Activated CD4-positive, alpha-beta T cell treated with anti-CD3 and anti-CD28 coated beads, Interleukin-2, amount 10 ng/mL, durations not matched to agents 7 days and 5 days (primary cell): ENCODE data around the gene OR56A5. TPM values are rescaled to one million over a fixed set of nuclear protein-coding genes. Genes with fewer than 3 reads are reported as not detected.

Experiments
- CTCF ChIA-PET: fragments of 350-600 bp; sonication (Branson Sonifier 250); formaldehyde crosslinking; loops from one replicate; lab custom pipeline; 2021; ENCODE audit warnings: antibody characterized with exemption; lab: Charles Lee
- POLR2A ChIA-PET: fragments of 350-600 bp; sonication (Branson Sonifier 250); formaldehyde crosslinking; loops from one replicate; lab custom pipeline; 2021; ENCODE audit warnings: antibody characterized with exemption; lab: Charles Lee
- DNase-seq: peaks from one replicate; pipeline ENCODE4 v3.0.0-alpha.2; 2020
- H3K27ac Mint-ChIP-seq: one replicate; pipeline ENCODE4 v1.8.0; 2021; ENCODE audit warnings: mild to moderate bottlenecking, moderate library complexity, mixed read lengths
- H3K27me3 Mint-ChIP-seq: one replicate; pipeline ENCODE4 v1.8.0; 2021; ENCODE audit warnings: mixed read lengths
- H3K36me3 Mint-ChIP-seq: one replicate; pipeline ENCODE4 v1.8.0; 2021; ENCODE audit warnings: low read depth, mixed read lengths
- H3K4me1 Mint-ChIP-seq: one replicate; pipeline ENCODE4 v1.8.0; 2021; ENCODE audit warnings: mixed read lengths
- H3K4me3 Mint-ChIP-seq: one replicate; pipeline ENCODE4 v1.8.0; 2021; ENCODE audit warnings: mild to moderate bottlenecking, moderate library complexity, mixed read lengths
- H3K9me3 Mint-ChIP-seq: one replicate; pipeline ENCODE4 v1.8.0; 2021; ENCODE audit warnings: mixed read lengths
- total RNA-seq, 2 experiments: library from RNA; stranded (reverse); gene quantifications; one replicate each; pipeline ENCODE4 v1.2.3, GENCODE V29; 2021

OR56A5 gene
- total RNA-seq, 2 experiments from 2014 or later, result not detected

- CTCF ChIA-PET, result no interaction called here
- H3K4me3 Mint-ChIP-seq, result no peak overlapping the region
- no peaks in the 10 kb centered on the region for H3K4me1 Mint-ChIP-seq
- POLR2A ChIA-PET, result no interaction called here
- H3K27me3 Mint-ChIP-seq, result no peaks in the 10 kb centered on the region
- peaks cover 13% of the 10 kb centered on the region for H3K9me3 Mint-ChIP-seq
- no peaks in the 10 kb centered on the region for H3K36me3 Mint-ChIP-seq
- DNase-seq, result no peak
- H3K27ac Mint-ChIP-seq, result no peak overlapping the region
Measured at GRCh38 chr11:5928811-5929210, 39.5 kb downstream of the OR56A5 start.

GRCh38 chr11:5928271-5928670, 40.0 kb downstream of the OR56A5 start:
- no peak overlapping the region for H3K27ac Mint-ChIP-seq
- ChIA-PET CTCF (no interaction called here), POLR2A (no interaction called here)
- H3K4me3 Mint-ChIP-seq, result no peak overlapping the region
- H3K4me1 Mint-ChIP-seq, result no peaks in the 10 kb centered on the region
- no peak for DNase-seq
- no peaks in the 10 kb centered on the region for H3K36me3 Mint-ChIP-seq
- H3K9me3 Mint-ChIP-seq, result peaks cover 13% of the 10 kb centered on the region
- H3K27me3 Mint-ChIP-seq, result no peaks in the 10 kb centered on the region

GRCh38 chr11:5923794-5924193, 44.5 kb downstream of the OR56A5 start:
- POLR2A ChIA-PET, result no interaction called here
- DNase-seq, result no peak

GRCh38 chr11:5923427-5923776, 44.9 kb downstream of the OR56A5 start:
- H3K9me3 Mint-ChIP-seq, result peaks cover 7% of the 10 kb centered on the region
- H3K36me3 Mint-ChIP-seq, result no peaks in the 10 kb centered on the region
- no peak for DNase-seq
- H3K27ac Mint-ChIP-seq, result no peak overlapping the region
- CTCF ChIA-PET, result no interaction called here
- no peak overlapping the region for H3K4me3 Mint-ChIP-seq
- H3K27me3 Mint-ChIP-seq, result no peaks in the 10 kb centered on the region
- H3K4me1 Mint-ChIP-seq, result no peaks in the 10 kb centered on the region
- POLR2A ChIA-PET, result no interaction called here

More at GRCh38 chr11:5923794-5924193, 44.5 kb downstream of the OR56A5 start:
- H3K9me3 Mint-ChIP-seq, result peaks cover 8% of the 10 kb centered on the region
- CTCF ChIA-PET, result no interaction called here
- no peaks in the 10 kb centered on the region for H3K27me3 Mint-ChIP-seq
- no peaks in the 10 kb centered on the region for H3K36me3 Mint-ChIP-seq
- H3K4me3 Mint-ChIP-seq, result no peak overlapping the region
- H3K4me1 Mint-ChIP-seq, result no peaks in the 10 kb centered on the region
- H3K27ac Mint-ChIP-seq, result no peak overlapping the region

- no peak for DNase-seq
- Mint-ChIP-seq H3K9me3 (peaks cover 5% of the 10 kb centered on the region), H3K4me1 (no peaks in the 10 kb centered on the region), H3K36me3 (no peaks in the 10 kb centered on the region), H3K4me3 (no peak overlapping the region), H3K27me3 (no peaks in the 10 kb centered on the region), H3K27ac (no peak overlapping the region)
- ChIA-PET CTCF (no interaction called here), POLR2A (no interaction called here)
Measured at GRCh38 chr11:5922749-5923426, 45.4 kb downstream of the OR56A5 start.

Other genes with a start within 250 kb of the OR56A5 start
- under 1 TPM; 0.31 to 0.40 TPM for gene OR56B1, start 232.0 kb downstream of the OR56A5 start, total RNA-seq
- 1 to 10 TPM in 1 of 2 experiments, under 1 TPM in 1; 0.89 to 1.1 TPM for gene OR52N4, start 214.3 kb downstream of the OR56A5 start, total RNA-seq
- gene OR52N5, start 185.1 kb downstream of the OR56A5 start, total RNA-seq, result not detected
- not detected for gene OR52N1, start 177.2 kb downstream of the OR56A5 start, total RNA-seq
- not detected for gene OR52N2, start 159.6 kb downstream of the OR56A5 start, total RNA-seq
- gene OR52E6, start 126.6 kb downstream of the OR56A5 start, total RNA-seq, result not detected
- gene OR52E8, start 110.8 kb downstream of the OR56A5 start, total RNA-seq, result not detected
- gene OR52E4, start 87.9 kb downstream of the OR56A5 start, total RNA-seq, result not detected
- gene OR52E5, start 75.3 kb downstream of the OR56A5 start, total RNA-seq, result not detected
- gene OR56A3, start 26.2 kb downstream of the OR56A5 start, total RNA-seq, result not detected
- not detected for gene OR52L1, start 18.5 kb upstream of the OR56A5 start, total RNA-seq
- not detected for gene OR56A4, start 38.5 kb upstream of the OR56A5 start, total RNA-seq
- not detected for gene OR56A1, start 62.3 kb upstream of the OR56A5 start, total RNA-seq
- gene OR56B4, start 139.2 kb upstream of the OR56A5 start, total RNA-seq, result not detected
- gene OR52B2, start 201.8 kb upstream of the OR56A5 start, total RNA-seq, result not detected
- not detected for gene OR52W1, start 230.7 kb upstream of the OR56A5 start, total RNA-seq
- gene C11orf42, start 237.1 kb upstream of the OR56A5 start, total RNA-seq, result not detected